Body of pancreas (tissue), 4 donors: Measurements from ENCODE around the gene HOXA10. TPM values are rescaled to one million over a fixed set of nuclear protein-coding genes. Genes with fewer than 3 reads are reported as not detected.

Experiments
- ATAC-seq: fragments of 150-250 bp; one replicate; pipeline ENCODE4 v1.9.1; 2016
- DNase-seq, 4 donors: peaks; one replicate each; pipeline ENCODE4 v3.0.0-alpha.2; 2019
- H3K27ac ChIP-seq, 4 donors: fragments of 200-600 bp; sonication (generic); 1 replicate in 3 of 4; 2 replicates in 1 of 4; pipeline versions ENCODE4 v1.5.1 to v1.6.1; 2016 to 2019; ENCODE audit warnings: mild to moderate bottlenecking in 1 of 4, mixed read lengths in 1 of 4, moderate library complexity in 1 of 4
- H3K27me3 ChIP-seq, 2 donors: fragments of 200-600 bp; sonication (generic); one replicate each; pipeline ENCODE4 v1.6.0; 2016; ENCODE audit warnings: mild to moderate bottlenecking in 1 of 2
- H3K36me3 ChIP-seq, 2 donors: fragments of 200-600 bp; sonication (generic); replicated peaks in 1 of 2; 2 replicates each; pipeline ENCODE4 v1.5.1; 2016; ENCODE audit warnings: low read depth in 2 of 2; ENCODE audit not compliant: insufficient read depth in 1 of 2
- H3K4me1 ChIP-seq: fragments of 200-600 bp; sonication (generic); one replicate; pipeline ENCODE4 v1.6.0; 2016
- H3K4me3 ChIP-seq, 2 donors: fragments of 200-600 bp; sonication (generic); 1 replicate in 1 of 2; 2 replicates in 1 of 2; pipeline ENCODE4 v1.5.1; 2016 to 2019
- H3K9me3 ChIP-seq, 3 donors: fragments of 200-600 bp; sonication (generic); 1 replicate in 2 of 3; 2 replicates in 1 of 3; pipeline ENCODE4 v1.5.1; 2016
- CTCF ChIP-seq, 7 experiments: fragments of 450-650 bp in 4 of 7; fragments of 200-600 bp in 3 of 7; sonication (generic) in 3 of 7; IDR thresholded peaks; one replicate each; pipeline ENCODE4 v1.5.1; 2016 to 2019; ENCODE audit warnings: antibody characterized with exemption in 7 of 7
- POLR2A ChIP-seq, 3 donors: fragments of 450-650 bp; IDR thresholded peaks; one replicate each; pipeline ENCODE4 v1.6.1; 2016; ENCODE audit warnings: antibody characterized with exemption in 3 of 3, mild to moderate bottlenecking in 2 of 3
- WGBS, 2 donors: methylation state at CpG; one replicate each; pipeline ENCODE4 v1.1.5; 2017; 5-methylcytosine and 5-hydroxymethylcytosine counted together
- intact Hi-C: fragments of 100-400 bp; cut with DNase I; formaldehyde crosslinking; loops from one replicate; pipeline ENCODE4 v1.15.1; 2023
- total RNA-seq, 2 donors: library from RNA; depleted of rRNA; stranded (reverse); fragments of >200 nt; gene quantifications; one replicate each; pipeline ENCODE4 v1.1.0, GENCODE V29; 2016

The HOXA10 gene
- total RNA-seq, 2 donors from 2014 or later = 0.52 TPM; not detected in 1

GRCh38 chr7:27202018-27202861 lies 28.1 kb upstream of the HOXA10 start:
- Histone ChIP-seq H3K36me3 (no peaks in the 10 kb centered on the region), H3K4me1 (peaks cover 46% of the 10 kb centered on the region), H3K9me3 (no peaks in the 10 kb centered on the region), H3K27ac (no peak overlapping the region), H3K27me3 (peaks cover 0 to 90% of the 10 kb centered on the region in 2 donors), H3K4me3 (no peak overlapping the region)
- WGBS, 2 donors = 14 to 18% methylated on average over 30 of the region's 30 CpGs
- intact Hi-C loops = loop anchor here (10.0 kb wide), 1 partner anchor 873 kb away; no protein-coding TSS in a partner anchor
- TF ChIP-seq CTCF (IDR thresholded peaks at IDR 0.05) (no peak), POLR2A (IDR thresholded peaks at IDR 0.05) (no peak)
- ATAC-seq (no peak), DNase-seq (no peak)

GRCh38 chr7:27201580-27202017 lies 27.5 kb upstream of the HOXA10 start:
- no peak for DNase-seq
- Histone ChIP-seq H3K4me1 (peaks cover 46% of the 10 kb centered on the region), H3K4me3 (no peak overlapping the region), H3K27ac (no peak overlapping the region), H3K9me3 (no peaks in the 10 kb centered on the region), H3K36me3 (no peaks in the 10 kb centered on the region), H3K27me3 (peaks cover 0 to 93% of the 10 kb centered on the region in 2 donors)
- 21% methylated on average over 4 of the region's 4 CpGs for WGBS, 2 donors
- no peak for ATAC-seq
- TF ChIP-seq CTCF (IDR thresholded peaks at IDR 0.05) (no peak), POLR2A (IDR thresholded peaks at IDR 0.05) (no peak)
- intact Hi-C loops = loop anchor here (10.0 kb wide), 1 partner anchor 873 kb away; no protein-coding TSS in a partner anchor

GRCh38 chr7:27200761-27201579 lies 26.9 kb upstream of the HOXA10 start:
- no peaks in the 10 kb centered on the region for H3K36me3 ChIP-seq
- 9 to 16% methylated on average over 14 of the region's 14 CpGs for WGBS, 2 donors
- no peak overlapping the region for H3K27ac ChIP-seq
- peaks cover 49% of the 10 kb centered on the region for H3K4me1 ChIP-seq
- DNase-seq (peak in 1 of 4 donors; percentile 8), ATAC-seq (no peak)
- no peaks in the 10 kb centered on the region for H3K9me3 ChIP-seq
- no peak overlapping the region for H3K4me3 ChIP-seq
- peaks cover 0 to 91% of the 10 kb centered on the region in 2 donors for H3K27me3 ChIP-seq
- TF ChIP-seq CTCF (IDR thresholded peaks at IDR 0.05) (no peak), POLR2A (IDR thresholded peaks at IDR 0.05) (no peak)
- intact Hi-C loops = loop anchor here (10.0 kb wide), 1 partner anchor 874 kb away; no protein-coding TSS in a partner anchor

GRCh38 chr7:27199849-27200760 lies 26.0 kb upstream of the HOXA10 start, which contains the start of gene HOXA13:
HOXA13 (minus strand) TSS chr7:27200091; CDS start chr7:27200077, 14 bp downstream.
- WGBS, 2 donors = 2 to 3% methylated on average over 13 to 71 of the region's 99 CpGs
- Histone ChIP-seq H3K27me3 (peaks cover 0 to 90% of the 10 kb centered on the region in 2 donors), H3K4me3 (no peak within 1 kb of the TSS), H3K36me3 (no peaks in the 10 kb centered on the region), H3K27ac (no peak within 1 kb of the TSS), H3K4me1 (peaks cover 40% of the 10 kb centered on the region), H3K9me3 (no peaks in the 10 kb centered on the region)
- intact Hi-C loops = loop anchor here (5.0 to 10.0 kb wide), 5 partner anchors 375 to 895 kb away; no protein-coding TSS in a partner anchor
- DNase-seq (peak in 1 of 4 donors; percentile 11), ATAC-seq (peak; percentile 40)
- TF ChIP-seq CTCF (IDR thresholded peaks at IDR 0.05) (no peak), POLR2A (IDR thresholded peaks at IDR 0.05) (no peak)
